GM12878 (cell line): ENCODE measurements around the gene F12.

ENCODE experiments used
- CHD1 ChIP-seq: IDR thresholded peaks from 2 replicates; pipeline ENCODE4 v1.6.1; 2012; ENCODE audit warnings: low read depth, low read length, improper control_type of control experiment
- TF ChIP-seq, protein P1 (sequence below): fragments of 450-650 bp; IDR thresholded peaks from 2 replicates; pipeline ENCODE4 v1.6.1; 2016; ENCODE audit warnings: mild to moderate bottlenecking

- TF ChIP-seq, protein P1, sequence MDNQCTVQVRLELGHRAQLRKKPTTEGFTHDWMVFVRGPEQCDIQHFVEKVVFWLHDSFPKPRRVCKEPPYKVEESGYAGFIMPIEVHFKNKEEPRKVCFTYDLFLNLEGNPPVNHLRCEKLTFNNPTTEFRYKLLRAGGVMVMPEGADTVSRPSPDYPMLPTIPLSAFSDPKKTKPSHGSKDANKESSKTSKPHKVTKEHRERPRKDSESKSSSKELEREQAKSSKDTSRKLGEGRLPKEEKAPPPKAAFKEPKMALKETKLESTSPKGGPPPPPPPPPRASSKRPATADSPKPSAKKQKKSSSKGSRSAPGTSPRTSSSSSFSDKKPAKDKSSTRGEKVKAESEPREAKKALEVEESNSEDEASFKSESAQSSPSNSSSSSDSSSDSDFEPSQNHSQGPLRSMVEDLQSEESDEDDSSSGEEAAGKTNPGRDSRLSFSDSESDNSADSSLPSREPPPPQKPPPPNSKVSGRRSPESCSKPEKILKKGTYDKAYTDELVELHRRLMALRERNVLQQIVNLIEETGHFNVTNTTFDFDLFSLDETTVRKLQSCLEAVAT = no peak
- TF ChIP-seq CHD1 = peak; percentile 88; the same call in 1 of the 2 replicates
Observed at GRCh38 chr5:177426566-177427210, 17.3 kb upstream of the F12 start, which contains the start of gene GRK6.
